G401 (cell line): Measurements from ENCODE around the gene DSP. TPM values are rescaled to one million over a fixed set of nuclear protein-coding genes. Genes with fewer than 3 reads are reported as not detected.

Experiments used
- DNase-seq: peaks from one replicate; pipeline ENCODE4 v3.0.0-alpha.2; 2015; ENCODE audit warnings: low spot score
- in situ Hi-C: cut with HindIII; loops from 2 replicates; pipeline ENCODE4 v1.10.0; 2016; ENCODE audit warnings: low sequenced_read_pairs, mixed read lengths
- total RNA-seq: library from RNA; depleted of rRNA; stranded (reverse); fragments of >200 nt; shearing (Covaris generic); gene quantifications from 2 replicates; pipeline ENCODE4 v1.2.3, GENCODE V29; 2014; rRNA removed

The DSP gene
- total RNA-seq, 1 experiment from 2014 or later = 161 TPM

GRCh38 chr6:7628909-7629308, 87.4 kb downstream of the DSP start:
- no peak for DNase-seq
- in situ Hi-C loops = no loop called here

GRCh38 chr6:7629321-7629720, 87.8 kb downstream of the DSP start:
- DNase-seq = no peak
- in situ Hi-C loops = no loop called here

- in situ Hi-C loops = no loop called here
- DNase-seq = no peak
Observed at GRCh38 chr6:7630792-7631191, 89.3 kb downstream of the DSP start.

- in situ Hi-C loops = no loop called here
- no peak for DNase-seq
Observed at GRCh38 chr6:7631466-7631865, 90.0 kb downstream of the DSP start.

GRCh38 chr6:7632501-7633290, 91.2 kb downstream of the DSP start:
- in situ Hi-C loops = no loop called here
- DNase-seq = no peak

GRCh38 chr6:7633361-7633760, 91.9 kb downstream of the DSP start:
- in situ Hi-C loops = no loop called here
- no peak for DNase-seq

GRCh38 chr6:7636151-7636550, 94.7 kb downstream of the DSP start:
- no peak for DNase-seq

More at GRCh38 chr6:7636151-7636550, 94.7 kb downstream of the DSP start:
- in situ Hi-C loops = no loop called here

Other genes starting within 250 kb of the DSP start
- 99.9 and 173 TPM in 2 replicates for gene SSR1, start 228.5 kb upstream of the DSP start, total RNA-seq
- 0.47 TPM in 1 of 2 replicates, not detected in the other for gene CAGE1, start 151.9 kb upstream of the DSP start, total RNA-seq
- gene RIOK1, start 151.9 kb upstream of the DSP start, total RNA-seq = 10.5 and 16.3 TPM in 2 replicates
- gene SNRNP48, start 48.5 kb downstream of the DSP start, total RNA-seq = 11.4 and 18.4 TPM in 2 replicates
- gene BMP6, start 184.4 kb downstream of the DSP start, total RNA-seq = 5.5 and 13.4 TPM in 2 replicates